ENCODE data around the gene BAG5.

GRCh38 chr14:103552011-103552845 lies 10.2 kb downstream of the BAG5 start:
- no peak for TF ChIP-seq POLR2A (IDR thresholded peaks at IDR 0.05)
- TF ChIP-seq CTCF (IDR thresholded peaks at IDR 0.05): no peak
- no peak for TF ChIP-seq POLR2AphosphoS5 (IDR thresholded peaks at IDR 0.05)
- no peak for TF ChIP-seq EP300 (IDR thresholded peaks at IDR 0.05)

All from stomach (tissue), 4 donors.